DMS153 treated with DMSO at 0.1 percent for 48 hours (cell line): Measurements from ENCODE around the gene FBXL16.

ENCODE experiments used
- DNase-seq: peaks from one replicate; lab custom pipeline; 2025; ENCODE audit not compliant: unreplicated experiment; lab: John Stamatoyannopoulos, UW

The FBXL16 gene

DNA sequence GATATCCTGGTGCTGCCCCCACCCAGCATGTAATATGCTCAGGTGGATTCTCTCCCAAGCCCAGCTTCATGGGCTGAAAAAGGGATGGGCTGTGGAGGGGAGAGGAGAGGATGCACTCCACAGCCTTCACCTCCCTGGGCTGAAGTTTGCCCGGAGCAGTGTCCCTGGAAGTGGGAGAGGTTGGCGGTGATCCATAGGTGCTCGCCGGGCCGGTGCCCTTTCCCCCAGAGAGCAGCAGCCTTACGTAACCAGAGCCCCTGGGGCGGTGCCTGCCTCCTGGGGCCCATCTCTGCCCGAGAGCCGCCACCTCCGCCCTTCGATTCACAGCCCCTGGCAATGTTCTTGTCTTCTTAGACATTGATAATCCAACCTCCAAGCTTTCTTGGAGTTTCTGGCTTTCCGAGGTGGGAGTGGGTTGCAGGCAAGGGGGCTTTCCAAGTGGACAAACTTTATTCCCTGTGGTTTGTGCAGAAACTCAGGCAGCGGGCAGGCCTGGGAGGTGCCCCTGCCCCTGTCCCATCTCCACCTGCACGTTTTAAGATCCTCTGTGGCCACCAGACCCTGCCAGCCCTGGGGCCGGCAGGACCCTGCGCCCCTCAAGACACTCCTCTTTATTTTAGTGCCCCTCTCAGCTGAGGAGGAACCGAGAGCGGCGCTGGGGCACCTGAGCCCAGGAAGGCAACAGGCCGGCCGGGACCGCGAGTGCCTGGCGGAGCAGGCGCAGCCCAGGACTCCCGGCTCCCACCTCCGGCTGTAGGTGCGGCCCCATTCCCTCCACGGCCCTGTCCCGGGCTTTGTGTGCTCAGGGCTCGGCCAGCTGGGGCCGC, 59.5 kb downstream of the FBXL16 start:
- DNase-seq: no peak

DNA sequence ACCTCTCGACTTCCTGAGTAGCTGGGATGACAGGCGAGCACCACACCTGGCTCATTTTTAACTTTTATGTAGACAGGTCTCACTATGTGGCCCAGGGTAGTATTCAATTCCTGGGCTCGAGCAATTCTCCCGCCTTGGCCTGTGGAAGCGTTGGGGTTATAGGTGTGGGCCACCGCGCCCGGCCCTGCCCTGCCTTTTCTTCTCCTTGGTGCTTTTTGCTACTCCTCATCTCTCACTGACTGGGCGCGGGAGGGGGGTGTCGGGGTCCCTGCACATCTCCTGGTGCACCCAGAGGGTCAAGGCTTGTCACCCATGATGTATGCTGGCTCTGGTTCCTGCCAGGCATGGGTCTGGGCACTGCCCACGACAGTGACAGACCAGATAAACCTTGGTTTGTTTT, 61.0 kb downstream of the FBXL16 start:
- DNase-seq: no peak

- no peak for DNase-seq
These were observed 62.6 kb downstream of the FBXL16 start for GRCh38 chr16:643050-643368.
